MM.1S (cell line): ENCODE measurements around the gene PCGF1.

Source experiments
- EZH2phosphoT487 ChIP-seq: fragments of 300-600 bp; sonication (generic); IDR thresholded peaks from 2 replicates; pipeline ENCODE4 v1.6.1; 2018; ENCODE audit warnings: antibody characterized with exemption, low read length
- TF ChIP-seq, protein P1 (sequence below): fragments of 300-600 bp; sonication (generic); IDR thresholded peaks from 2 replicates; pipeline ENCODE4 v1.5.1; 2016; ENCODE audit warnings: antibody characterized with exemption, low read length, mixed read lengths

DNA sequence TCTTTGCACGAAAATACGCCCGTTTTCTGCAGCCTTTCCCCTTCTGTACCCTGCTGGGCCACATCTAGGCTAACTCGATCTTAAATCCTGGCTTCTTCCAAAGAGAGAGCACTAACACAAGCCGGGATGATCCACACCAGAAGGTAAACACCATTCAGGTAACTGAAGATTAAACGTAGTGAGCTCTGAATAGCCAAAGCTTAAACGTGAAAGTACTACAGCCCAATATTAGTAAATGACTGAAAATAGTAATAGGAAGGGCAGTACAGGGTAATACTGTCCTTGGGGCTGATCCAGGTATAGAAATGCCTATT, 34.6 kb downstream of the PCGF1 start:
- TF ChIP-seq, protein P1, sequence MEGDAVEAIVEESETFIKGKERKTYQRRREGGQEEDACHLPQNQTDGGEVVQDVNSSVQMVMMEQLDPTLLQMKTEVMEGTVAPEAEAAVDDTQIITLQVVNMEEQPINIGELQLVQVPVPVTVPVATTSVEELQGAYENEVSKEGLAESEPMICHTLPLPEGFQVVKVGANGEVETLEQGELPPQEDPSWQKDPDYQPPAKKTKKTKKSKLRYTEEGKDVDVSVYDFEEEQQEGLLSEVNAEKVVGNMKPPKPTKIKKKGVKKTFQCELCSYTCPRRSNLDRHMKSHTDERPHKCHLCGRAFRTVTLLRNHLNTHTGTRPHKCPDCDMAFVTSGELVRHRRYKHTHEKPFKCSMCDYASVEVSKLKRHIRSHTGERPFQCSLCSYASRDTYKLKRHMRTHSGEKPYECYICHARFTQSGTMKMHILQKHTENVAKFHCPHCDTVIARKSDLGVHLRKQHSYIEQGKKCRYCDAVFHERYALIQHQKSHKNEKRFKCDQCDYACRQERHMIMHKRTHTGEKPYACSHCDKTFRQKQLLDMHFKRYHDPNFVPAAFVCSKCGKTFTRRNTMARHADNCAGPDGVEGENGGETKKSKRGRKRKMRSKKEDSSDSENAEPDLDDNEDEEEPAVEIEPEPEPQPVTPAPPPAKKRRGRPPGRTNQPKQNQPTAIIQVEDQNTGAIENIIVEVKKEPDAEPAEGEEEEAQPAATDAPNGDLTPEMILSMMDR = no peak
- no peak for TF ChIP-seq EZH2phosphoT487
